IMR-90 (cell line): ENCODE measurements around the gene COL23A1.

Source experiments
- BHLHE40 ChIP-seq: fragments of 150-350 bp; IDR thresholded peaks from 2 replicates; pipeline ENCODE4 v1.6.1; 2016; ENCODE audit warnings: mild to moderate bottlenecking, low read depth, low read length
- CEBPB ChIP-seq: IDR thresholded peaks from 2 replicates; pipeline ENCODE4 v1.6.1; 2012; ENCODE audit warnings: low read depth, low read length, improper control_type of control experiment
- CHD1 ChIP-seq: IDR thresholded peaks from 2 replicates; pipeline ENCODE4 v1.6.1; 2012; ENCODE audit warnings: low read depth, low read length, improper control_type of control experiment
- CTCF ChIP-seq: conservative IDR thresholded peaks from 2 replicates; pipeline ENCODE4 v1.5.1; 2012; ENCODE audit warnings: mild to moderate bottlenecking, low read depth, low read length, improper control_type of control experiment
- FOS ChIP-seq: fragments of 150-350 bp; IDR thresholded peaks from 2 replicates; pipeline ENCODE4 v1.6.1; 2016; ENCODE audit warnings: low read depth, low read length
- MAFK ChIP-seq: IDR thresholded peaks from 2 replicates; pipeline ENCODE4 v1.6.1; 2012; ENCODE audit warnings: low read depth, low read length, improper control_type of control experiment
- MAZ ChIP-seq: IDR thresholded peaks from 2 replicates; pipeline ENCODE4 v1.6.1; 2012; ENCODE audit warnings: low read depth, mild to moderate bottlenecking, low read length, improper control_type of control experiment, moderate library complexity, borderline replicate concordance
- NFE2L2 ChIP-seq: fragments of 150-350 bp; IDR thresholded peaks from 2 replicates; pipeline ENCODE4 v1.6.1; 2016; ENCODE audit warnings: low read depth, mild to moderate bottlenecking, low read length
- POLR2A ChIP-seq: IDR thresholded peaks from 2 replicates; pipeline ENCODE4 v1.6.1; 2012; ENCODE audit warnings: mild to moderate bottlenecking, low read depth, low read length
- RAD21 ChIP-seq: IDR thresholded peaks from 2 replicates; pipeline ENCODE4 v1.6.1; 2012; ENCODE audit warnings: low read length, improper control_type of control experiment
- RFX5 ChIP-seq: IDR thresholded peaks from 2 replicates; pipeline ENCODE4 v1.8.0; 2012; ENCODE audit warnings: low read depth, mild to moderate bottlenecking, low read length, moderate library complexity
- SMC3 ChIP-seq: fragments of 150-350 bp; IDR thresholded peaks from 2 replicates; pipeline ENCODE4 v1.6.1; 2016; ENCODE audit warnings: low read depth, mild to moderate bottlenecking, antibody characterized with exemption, low read length, moderate library complexity
- USF2 ChIP-seq: fragments of 150-350 bp; IDR thresholded peaks from 2 replicates; pipeline ENCODE4 v1.6.1; 2017; ENCODE audit warnings: mild to moderate bottlenecking, antibody characterized with exemption, low read length, low read depth

GRCh38 chr5:178423431-178423830, 166.8 kb downstream of the COL23A1 start:
- TF ChIP-seq RAD21 (no peak), CTCF (no peak), POLR2A (no peak), RFX5 (no peak), FOS (no peak), USF2 (no peak), CEBPB (no peak), BHLHE40 (no peak), SMC3 (no peak), MAZ (no peak), NFE2L2 (no peak), CHD1 (no peak), MAFK (no peak)
